Right kidney (tissue), 1 donor: Measurements from ENCODE around the gene TTLL9.

Source experiments
- DNase-seq: peaks from one replicate; pipeline ENCODE4 v3.0.0-alpha.2; 2016

TTLL9 gene

GRCh38 chr20:31988430-31989015 lies 118.1 kb downstream of the TTLL9 start:
- DNase-seq = no peak

- DNase-seq = no peak
Measured at GRCh38 chr20:31989030-31989645, 118.7 kb downstream of the TTLL9 start.

- DNase-seq = no peak
Measured at GRCh38 chr20:31990641-31991338, 120.4 kb downstream of the TTLL9 start.

GRCh38 chr20:31991339-31991705 lies 120.9 kb downstream of the TTLL9 start:
- no peak for DNase-seq

- no peak for DNase-seq
Measured at GRCh38 chr20:31992086-31992485, 121.7 kb downstream of the TTLL9 start.
